Smooth muscle cell (in vitro differentiated cells): ENCODE results near the gene TFR2. TPM values are rescaled to one million over a fixed set of nuclear protein-coding genes. Genes with fewer than 3 reads are reported as not detected.

ENCODE experiments used
- DNase-seq: peaks from one replicate; lab custom pipeline; 2025; ENCODE audit not compliant: unreplicated experiment; lab: John Stamatoyannopoulos, UW
- H2AFZ ChIP-seq: fragments of 200-600 bp; sonication (generic); 2 replicates; pipeline ENCODE4 v1.6.0; 2016; ENCODE audit warnings: antibody characterized with exemption, low read depth, mild to moderate bottlenecking
- H3F3A ChIP-seq: fragments of 200-600 bp; sonication (generic); 2 replicates; pipeline ENCODE4 v1.6.0; 2017; ENCODE audit warnings: antibody characterized with exemption, low read depth
- H3K27ac ChIP-seq: fragments of 200-600 bp; sonication (generic); 2 replicates; pipeline ENCODE4 v1.5.1; 2016; ENCODE audit warnings: low read depth, mild to moderate bottlenecking
- H3K27me3 ChIP-seq: fragments of 200-600 bp; sonication (generic); 2 replicates; pipeline ENCODE4 v1.6.1; 2016; ENCODE audit warnings: low read depth, mild to moderate bottlenecking
- H3K36me3 ChIP-seq: fragments of 200-600 bp; sonication (generic); 2 replicates; pipeline ENCODE4 v1.5.1; 2016; ENCODE audit warnings: low read depth
- H3K4me1 ChIP-seq: fragments of 200-600 bp; sonication (generic); 2 replicates; pipeline ENCODE4 v1.5.1; 2016; ENCODE audit warnings: low read depth
- H3K4me2 ChIP-seq: fragments of 200-600 bp; sonication (generic); 2 replicates; pipeline ENCODE4 v1.6.0; 2016; ENCODE audit warnings: mild to moderate bottlenecking
- H3K4me3 ChIP-seq: fragments of 200-600 bp; sonication (generic); 2 replicates; pipeline ENCODE4 v1.5.1; 2016; ENCODE audit warnings: mild to moderate bottlenecking
- H3K79me2 ChIP-seq: fragments of 200-600 bp; sonication (generic); 2 replicates; pipeline ENCODE4 v1.6.0; 2016; ENCODE audit warnings: low read depth, mild to moderate bottlenecking
- H3K9ac ChIP-seq: fragments of 200-600 bp; sonication (generic); 2 replicates; pipeline ENCODE4 v1.6.0; 2016; ENCODE audit warnings: low read depth
- H3K9me3 ChIP-seq: fragments of 200-600 bp; sonication (generic); replicated peaks from 2 replicates; pipeline ENCODE4 v1.5.1; 2016; ENCODE audit warnings: low read depth
- H4K20me1 ChIP-seq: fragments of 200-600 bp; sonication (generic); 2 replicates; pipeline ENCODE4 v1.6.0; 2016; ENCODE audit warnings: low read depth
- CTCF ChIP-seq: fragments of 200-600 bp; sonication (generic); IDR thresholded peaks from 2 replicates; pipeline ENCODE4 v1.5.1; 2017; ENCODE audit warnings: borderline replicate concordance, mild to moderate bottlenecking, antibody characterized with exemption; ENCODE audit not compliant: insufficient read depth, poor library complexity, severe bottlenecking
- WGBS: methylation state at CpG from one replicate; pipeline ENCODE4 v1.1.7; 2016; ENCODE audit warnings: low lambda C conversion rate; 5-methylcytosine and 5-hydroxymethylcytosine counted together
- polyA plus RNA-seq: library from polyadenylated mRNA; unstranded; fragments of >200 nt; fragmentation: Nextera tagmentation; extraction: Ambion mirVana; gene quantifications from 2 replicates; pipeline ENCODE4 v1.2.1, GENCODE V29; 2016
- total RNA-seq: library from RNA; depleted of rRNA; stranded (reverse); fragments of >200 nt; gene quantifications from 2 replicates; pipeline ENCODE4 v1.2.3, GENCODE V29; 2014

TFR2 gene
- total and polyA plus RNA-seq, 2 experiments from 2014 or later: 1.9 to 3.2 TPM

- Histone ChIP-seq H3K27me3 (no peaks in the 10 kb centered on the region), H3K9me3 (no peaks in the 10 kb centered on the region), H3F3A (no peaks in the 10 kb centered on the region), H3K36me3 (no peaks in the 10 kb centered on the region), H3K79me2 (peaks cover 3% of the 10 kb centered on the region), H3K4me3 (no peak overlapping the region), H3K27ac (no peak overlapping the region), H3K4me1 (peaks cover 12% of the 10 kb centered on the region), H2AFZ (no peak overlapping the region), H4K20me1 (no peaks in the 10 kb centered on the region), H3K9ac (no peak overlapping the region), H3K4me2 (no peak overlapping the region)
- WGBS: 82% methylated on average over 4 of the region's 4 CpGs
- no peak for DNase-seq
- no peak for TF ChIP-seq CTCF
Observed at GRCh38 chr7:100598425-100598824, 42.9 kb downstream of the TFR2 start.

GRCh38 chr7:100595188-100595587, 46.2 kb downstream of the TFR2 start:
- H3K4me2 ChIP-seq: no peak overlapping the region
- TF ChIP-seq CTCF: no peak
- WGBS: 96% methylated on average over 7 of the region's 7 CpGs

GRCh38 chr7:100591596-100591995, 49.8 kb downstream of the TFR2 start:
- no peak overlapping the region for H3K4me3 ChIP-seq
- H3K9me3 ChIP-seq: no peaks in the 10 kb centered on the region
- no peaks in the 10 kb centered on the region for H3K36me3 ChIP-seq
- WGBS: 95% methylated on average over 17 of the region's 17 CpGs
- H4K20me1 ChIP-seq: no peaks in the 10 kb centered on the region
- H3K9ac ChIP-seq: no peak overlapping the region
- no peak for TF ChIP-seq CTCF
- no peaks in the 10 kb centered on the region for H3F3A ChIP-seq
- H3K27me3 ChIP-seq: no peaks in the 10 kb centered on the region
- H3K4me1 ChIP-seq: no peaks in the 10 kb centered on the region
- no peak overlapping the region for H3K27ac ChIP-seq
- no peaks in the 10 kb centered on the region for H3K79me2 ChIP-seq
- no peak overlapping the region for H2AFZ ChIP-seq
- no peak for DNase-seq
- H3K4me2 ChIP-seq: no peak overlapping the region

More at GRCh38 chr7:100595188-100595587, 46.2 kb downstream of the TFR2 start:
- no peaks in the 10 kb centered on the region for H4K20me1 ChIP-seq
- H3K36me3 ChIP-seq: no peaks in the 10 kb centered on the region
- no peaks in the 10 kb centered on the region for H3K9me3 ChIP-seq
- H3K27ac ChIP-seq: no peak overlapping the region
- H3K27me3 ChIP-seq: no peaks in the 10 kb centered on the region
- H3F3A ChIP-seq: no peaks in the 10 kb centered on the region
- no peak overlapping the region for H3K4me3 ChIP-seq
- no peak overlapping the region for H3K9ac ChIP-seq
- no peaks in the 10 kb centered on the region for H3K79me2 ChIP-seq
- no peak overlapping the region for H2AFZ ChIP-seq
- no peak for DNase-seq
- no peaks in the 10 kb centered on the region for H3K4me1 ChIP-seq

DNA sequence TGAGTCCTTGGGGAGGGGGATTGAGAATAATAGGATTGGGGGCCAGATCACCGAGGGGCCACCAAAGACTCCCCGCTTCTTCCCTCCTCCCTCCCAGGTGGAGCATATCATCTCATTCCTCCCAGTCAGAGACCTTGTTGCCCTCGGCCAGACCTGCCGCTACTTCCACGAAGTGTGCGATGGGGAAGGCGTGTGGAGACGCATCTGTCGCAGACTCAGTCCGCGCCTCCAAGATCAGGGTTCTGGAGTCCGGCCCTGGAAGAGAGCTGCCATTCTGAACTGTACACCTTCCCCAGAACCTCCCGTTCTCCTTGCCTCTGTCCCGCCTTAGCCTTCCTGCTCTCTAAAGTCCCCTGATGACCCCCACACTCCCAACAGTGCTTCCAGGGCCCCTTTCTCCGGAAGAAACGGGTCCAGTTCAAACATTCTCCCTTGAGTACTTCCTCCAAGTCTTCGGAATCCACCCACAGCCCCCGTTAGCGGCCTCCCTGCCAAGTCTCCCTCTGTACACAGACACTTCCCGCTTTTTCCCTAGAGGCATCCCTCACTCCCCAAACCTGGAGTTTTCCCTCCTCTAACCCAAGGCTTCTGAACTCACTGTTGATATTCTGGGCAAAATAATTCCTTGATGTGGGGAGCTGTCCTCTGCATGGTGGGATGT, 51.1 kb downstream of the TFR2 start:
- H3F3A ChIP-seq: peaks cover 3% of the 10 kb centered on the region
- H2AFZ ChIP-seq: no peak overlapping the region
- no peaks in the 10 kb centered on the region for H3K9me3 ChIP-seq
- H3K4me1 ChIP-seq: no peaks in the 10 kb centered on the region
- H3K27me3 ChIP-seq: no peaks in the 10 kb centered on the region
- WGBS: 69% methylated on average over 20 of the region's 20 CpGs
- DNase-seq: no peak
- TF ChIP-seq CTCF: no peak
- peaks cover 4% of the 10 kb centered on the region for H4K20me1 ChIP-seq
- no peak overlapping the region for H3K27ac ChIP-seq
- H3K36me3 ChIP-seq: no peaks in the 10 kb centered on the region
- H3K4me3 ChIP-seq: no peak overlapping the region
- no peak overlapping the region for H3K9ac ChIP-seq
- no peaks in the 10 kb centered on the region for H3K79me2 ChIP-seq
- no peak overlapping the region for H3K4me2 ChIP-seq
